ENCODE measurements around the gene PCDHB11.
"Not testable (repeated sequence)": the region's sequence is repeated elsewhere in the genome, so short reads cannot be mapped to it uniquely, and the experiment has no call there.

The PCDHB11 gene

DNA sequence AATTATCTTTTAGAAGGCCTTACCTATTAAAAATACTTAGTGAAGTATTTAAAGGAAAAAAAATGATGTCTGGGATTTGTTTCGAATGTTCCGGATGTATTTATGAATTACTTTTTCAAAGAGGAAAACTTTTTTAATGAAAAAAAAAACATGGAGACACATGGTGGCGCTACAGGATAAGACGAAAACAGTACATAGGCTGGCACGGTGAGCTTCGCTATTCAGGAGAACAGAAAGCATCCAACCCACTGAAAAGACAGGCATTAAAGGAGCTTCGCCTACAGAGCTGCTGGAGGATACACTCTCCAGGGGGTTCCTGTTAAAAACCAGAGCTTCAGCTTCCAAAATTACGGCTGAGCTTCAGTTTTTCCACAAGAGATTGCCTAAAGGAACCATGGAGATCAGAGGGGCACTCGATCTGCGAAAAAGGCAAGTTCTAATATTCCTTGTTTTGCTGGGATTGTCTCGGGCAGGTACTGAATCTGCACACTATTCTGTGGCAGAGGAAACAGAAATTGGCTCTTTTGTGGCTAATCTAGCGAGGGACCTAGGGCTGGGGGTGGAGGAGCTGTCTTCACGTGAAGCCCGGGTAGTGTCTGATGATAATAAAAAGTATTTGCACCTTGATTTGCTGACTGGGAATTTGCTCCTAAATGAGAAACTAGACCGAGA, 23.8 kb downstream of the PCDHB11 start, which contains the start of gene PCDHB14:
PCDHB14 (plus strand) TSS at position 232 of the 672 bp plus-strand sequence; CDS start at position 395, 163 bp downstream.
- DNase-seq (ENCODE audit: extremely low read depth, low read depth) = no peak
- TF ChIP-seq, protein P1, sequence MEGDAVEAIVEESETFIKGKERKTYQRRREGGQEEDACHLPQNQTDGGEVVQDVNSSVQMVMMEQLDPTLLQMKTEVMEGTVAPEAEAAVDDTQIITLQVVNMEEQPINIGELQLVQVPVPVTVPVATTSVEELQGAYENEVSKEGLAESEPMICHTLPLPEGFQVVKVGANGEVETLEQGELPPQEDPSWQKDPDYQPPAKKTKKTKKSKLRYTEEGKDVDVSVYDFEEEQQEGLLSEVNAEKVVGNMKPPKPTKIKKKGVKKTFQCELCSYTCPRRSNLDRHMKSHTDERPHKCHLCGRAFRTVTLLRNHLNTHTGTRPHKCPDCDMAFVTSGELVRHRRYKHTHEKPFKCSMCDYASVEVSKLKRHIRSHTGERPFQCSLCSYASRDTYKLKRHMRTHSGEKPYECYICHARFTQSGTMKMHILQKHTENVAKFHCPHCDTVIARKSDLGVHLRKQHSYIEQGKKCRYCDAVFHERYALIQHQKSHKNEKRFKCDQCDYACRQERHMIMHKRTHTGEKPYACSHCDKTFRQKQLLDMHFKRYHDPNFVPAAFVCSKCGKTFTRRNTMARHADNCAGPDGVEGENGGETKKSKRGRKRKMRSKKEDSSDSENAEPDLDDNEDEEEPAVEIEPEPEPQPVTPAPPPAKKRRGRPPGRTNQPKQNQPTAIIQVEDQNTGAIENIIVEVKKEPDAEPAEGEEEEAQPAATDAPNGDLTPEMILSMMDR (IDR thresholded peaks at IDR 0.05; ENCODE audit: low read depth, low read length) = no peak

DNA sequence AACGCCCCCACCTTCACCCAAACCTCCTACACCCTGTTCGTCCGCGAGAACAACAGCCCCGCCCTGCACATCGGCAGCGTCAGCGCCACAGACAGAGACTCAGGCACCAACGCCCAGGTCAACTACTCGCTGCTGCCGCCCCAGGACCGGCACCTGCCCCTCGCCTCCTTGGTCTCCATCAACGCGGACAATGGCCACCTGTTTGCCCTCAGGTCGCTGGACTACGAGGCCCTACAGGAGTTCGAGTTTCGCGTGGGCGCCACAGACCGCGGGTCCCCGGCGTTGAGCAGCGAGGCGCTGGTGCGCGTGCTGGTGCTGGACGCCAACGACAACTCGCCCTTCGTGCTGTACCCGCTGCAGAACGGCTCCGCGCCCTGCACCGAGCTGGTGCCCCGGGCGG, 25.4 kb downstream of the PCDHB11 start:
- DNase-seq (ENCODE audit: extremely low read depth, low read depth) = not testable (repeated sequence)

DNA sequence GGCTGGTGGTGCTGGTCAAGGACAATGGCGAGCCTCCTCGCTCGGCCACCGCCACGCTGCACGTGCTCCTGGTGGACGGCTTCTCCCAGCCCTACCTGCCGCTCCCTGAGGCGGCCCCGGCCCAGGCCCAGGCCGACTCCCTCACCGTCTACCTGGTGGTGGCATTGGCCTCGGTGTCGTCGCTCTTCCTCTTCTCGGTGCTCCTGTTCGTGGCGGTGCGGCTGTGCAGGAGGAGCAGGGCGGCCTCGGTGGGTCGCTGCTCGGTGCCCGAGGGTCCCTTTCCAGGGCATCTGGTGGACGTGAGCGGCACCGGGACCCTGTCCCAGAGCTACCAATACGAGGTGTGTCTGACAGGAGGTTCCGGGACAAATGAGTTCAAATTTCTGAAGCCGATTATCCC, 26.0 kb downstream of the PCDHB11 start:
- not testable (repeated sequence) for DNase-seq (ENCODE audit: extremely low read depth, low read depth)

DNA sequence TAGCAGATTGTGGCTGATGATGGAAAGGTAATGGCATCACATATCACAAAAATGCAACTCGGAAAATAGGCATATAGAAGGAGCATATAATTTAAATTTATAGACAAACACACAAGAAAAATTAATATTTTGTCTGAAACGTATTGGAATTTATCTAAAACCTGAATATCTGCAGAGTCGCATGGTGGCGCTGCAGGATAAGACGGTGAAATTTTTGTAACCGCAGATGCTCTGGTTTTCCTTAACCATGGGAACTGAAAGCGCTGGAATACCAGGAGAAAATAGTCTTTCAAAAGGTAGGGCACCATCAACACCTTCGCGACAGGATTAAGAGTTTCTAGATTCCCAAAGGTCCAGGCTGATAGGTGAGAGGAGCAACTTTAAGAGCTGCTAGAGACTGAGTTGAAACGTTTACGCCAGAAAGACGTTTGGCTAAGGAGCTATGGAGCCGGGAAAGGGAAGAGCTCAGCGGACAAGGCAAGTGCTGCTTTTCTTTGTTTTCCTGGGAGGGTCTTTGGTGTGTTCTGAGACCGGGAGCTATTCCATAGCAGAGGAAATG, 34.8 kb downstream of the PCDHB11 start:
- TF ChIP-seq, protein P1 (IDR thresholded peaks at IDR 0.05; ENCODE audit: low read depth, low read length) = peak; percentile 5
- no peak for DNase-seq (ENCODE audit: extremely low read depth, low read depth)

DNA sequence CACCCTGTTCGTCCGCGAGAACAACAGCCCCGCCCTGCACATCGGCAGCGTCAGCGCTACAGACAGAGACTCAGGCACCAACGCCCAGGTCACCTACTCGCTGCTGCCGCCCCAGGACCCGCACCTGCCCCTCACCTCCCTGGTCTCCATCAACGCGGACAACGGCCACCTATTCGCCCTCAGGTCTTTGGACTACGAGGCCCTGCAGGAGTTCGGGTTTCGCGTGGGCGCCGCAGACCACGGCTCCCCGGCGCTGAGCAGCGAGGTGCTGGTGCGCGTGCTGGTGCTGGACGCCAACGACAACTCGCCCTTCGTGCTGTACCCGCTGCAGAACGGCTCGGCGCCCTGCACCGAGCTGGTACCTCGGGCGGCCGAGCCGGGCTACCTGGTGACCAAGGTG, 36.5 kb downstream of the PCDHB11 start:
- DNase-seq (ENCODE audit: extremely low read depth, low read depth) = not testable (repeated sequence)

DNA sequence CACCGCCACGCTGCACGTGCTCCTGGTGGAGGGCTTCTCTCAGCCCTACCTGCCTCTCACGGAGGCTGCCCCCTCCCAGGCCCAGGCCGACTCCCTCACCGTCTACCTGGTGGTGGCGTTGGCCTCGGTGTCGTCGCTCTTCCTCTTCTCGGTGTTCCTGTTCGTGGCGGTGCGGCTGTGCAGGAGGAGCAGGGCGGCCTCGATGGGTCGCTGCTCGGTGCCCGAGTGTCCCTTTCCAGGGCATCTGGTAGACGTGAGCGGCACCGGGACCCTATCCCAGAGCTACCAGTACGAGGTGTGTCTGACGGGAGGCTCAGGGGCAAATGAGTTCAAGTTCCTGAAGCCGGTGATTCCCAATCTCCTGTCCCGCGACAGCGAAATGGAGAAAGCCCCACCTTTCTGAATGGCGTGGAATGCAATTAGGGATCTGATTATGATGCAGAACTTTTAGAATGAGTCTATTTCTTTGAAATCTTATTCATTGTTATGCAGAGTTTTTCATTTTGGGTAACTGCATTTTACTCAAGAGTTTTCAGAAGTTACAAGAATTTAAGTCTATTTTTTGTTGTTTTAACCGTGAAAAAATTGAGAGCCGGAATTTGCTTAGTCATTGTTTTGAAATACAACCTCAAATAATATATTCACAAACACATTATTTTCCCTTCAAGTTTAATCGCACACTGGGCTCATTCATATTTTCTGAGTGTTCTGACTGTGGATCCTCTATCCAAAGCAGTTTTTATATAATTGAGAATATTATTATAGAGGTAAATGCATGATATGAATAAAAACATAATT, 37.3 kb downstream of the PCDHB11 start:
- TF ChIP-seq, protein P1 (IDR thresholded peaks at IDR 0.05; ENCODE audit: low read depth, low read length) = no peak
- no peak for DNase-seq (ENCODE audit: extremely low read depth, low read depth)

DNA sequence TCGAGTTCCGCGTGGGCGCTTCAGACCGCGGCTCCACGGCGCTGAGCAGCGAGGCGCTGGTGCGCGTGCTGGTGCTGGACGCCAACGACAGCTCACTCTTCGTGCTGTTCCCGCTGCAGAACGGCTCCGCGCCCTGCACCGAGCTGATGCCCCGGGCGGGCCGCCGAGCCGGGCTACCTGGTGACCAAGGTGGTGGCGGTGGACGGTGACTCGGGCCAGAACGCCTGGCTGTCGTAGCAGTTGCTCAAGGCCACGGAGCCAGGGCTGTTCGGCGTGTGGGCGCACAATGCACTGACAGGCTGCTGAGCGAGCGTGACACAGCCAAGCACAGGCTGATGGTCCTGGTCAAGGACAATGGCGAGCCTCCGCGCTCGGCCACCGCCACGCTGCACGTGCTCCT, 42.1 kb downstream of the PCDHB11 start:
- TF ChIP-seq, protein P1 (IDR thresholded peaks at IDR 0.05; ENCODE audit: low read depth, low read length) = no peak

DNA sequence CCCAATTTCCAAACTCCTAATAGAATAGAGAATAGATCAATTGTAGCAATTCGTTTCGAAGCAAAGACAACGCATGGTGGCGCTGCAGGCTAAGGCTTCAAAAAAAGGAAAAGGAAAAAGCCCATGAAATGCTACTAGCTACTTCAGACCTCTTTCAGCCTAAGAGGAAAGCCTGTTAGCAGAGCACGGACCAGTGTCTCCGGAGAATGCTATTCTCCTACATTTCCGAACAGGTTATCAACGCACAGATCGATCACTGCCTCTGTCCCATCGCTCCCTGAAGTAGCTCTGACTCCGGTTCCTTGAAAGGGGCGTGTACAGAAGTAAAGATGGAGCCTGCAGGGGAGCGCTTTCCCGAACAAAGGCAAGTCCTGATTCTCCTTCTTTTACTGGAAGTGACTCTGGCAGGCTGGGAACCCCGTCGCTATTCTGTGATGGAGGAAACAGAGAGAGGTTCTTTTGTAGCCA, 45.9 kb downstream of the PCDHB11 start, which contains the start of gene PCDHB15:
PCDHB15 (plus strand) TSS at position 146 of the 468 bp plus-strand sequence; CDS start at position 330, 184 bp downstream.
- TF ChIP-seq, protein P1 (IDR thresholded peaks at IDR 0.05; ENCODE audit: low read depth, low read length) = no peak
- no peak for DNase-seq (ENCODE audit: extremely low read depth, low read depth)

More for the DNA sequence above, 42.1 kb downstream of the PCDHB11 start:
- DNase-seq (ENCODE audit: extremely low read depth, low read depth) = no peak

DNA sequence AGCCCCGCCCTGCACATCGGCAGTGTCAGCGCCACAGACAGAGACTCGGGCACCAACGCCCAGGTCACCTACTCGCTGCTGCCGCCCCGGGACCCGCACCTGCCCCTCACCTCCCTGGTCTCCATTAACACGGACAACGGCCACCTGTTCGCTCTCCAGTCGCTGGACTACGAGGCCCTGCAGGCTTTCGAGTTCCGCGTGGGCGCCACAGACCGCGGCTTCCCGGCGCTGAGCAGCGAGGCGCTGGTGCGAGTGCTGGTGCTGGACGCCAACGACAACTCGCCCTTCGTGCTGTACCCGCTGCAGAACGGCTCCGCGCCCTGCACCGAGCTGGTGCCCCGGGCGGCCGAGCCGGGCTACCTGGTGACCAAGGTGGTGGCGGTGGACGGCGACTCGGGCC, 47.5 kb downstream of the PCDHB11 start:
- DNase-seq (ENCODE audit: extremely low read depth, low read depth) = not testable (repeated sequence)

DNA sequence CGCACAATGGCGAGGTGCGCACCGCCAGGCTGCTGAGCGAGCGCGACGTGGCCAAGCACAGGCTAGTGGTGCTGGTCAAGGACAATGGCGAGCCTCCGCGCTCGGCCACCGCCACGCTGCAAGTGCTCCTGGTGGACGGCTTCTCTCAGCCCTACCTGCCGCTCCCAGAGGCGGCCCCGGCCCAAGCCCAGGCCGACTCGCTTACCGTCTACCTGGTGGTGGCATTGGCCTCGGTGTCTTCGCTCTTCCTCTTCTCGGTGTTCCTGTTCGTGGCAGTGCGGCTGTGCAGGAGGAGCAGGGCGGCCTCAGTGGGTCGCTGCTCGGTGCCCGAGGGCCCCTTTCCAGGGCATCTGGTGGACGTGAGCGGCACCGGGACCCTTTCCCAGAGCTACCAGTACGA, 48.0 kb downstream of the PCDHB11 start:
- not testable (repeated sequence) for DNase-seq (ENCODE audit: extremely low read depth, low read depth)

Measured in AG09319 (cell line).